IMR-90 (cell line): ENCODE measurements around the gene DNAH3. TPM values are rescaled to one million over a fixed set of nuclear protein-coding genes. Genes with fewer than 3 reads are reported as not detected.

ENCODE experiments used
- ATAC-seq: fragments of 200-7000 bp; cut with Tn5 transposase; 2 replicates; pipeline ENCODE4 v1.9.1; 2020; ENCODE audit warnings: low read depth, mild to moderate bottlenecking, moderate library complexity
- BruUV-seq: library from RNA; stranded (reverse); fragments of 400-500 nt; replicated peaks from 2 replicates; lab custom pipeline; 2021; lab: Mats Ljungman, UMichigan
- CTCF ChIA-PET: fragments of 300-600 bp; formaldehyde crosslinking; extraction: SDS; loops from one replicate; lab custom pipeline; 2021; ENCODE audit warnings: antibody characterized with exemption; lab: Yijun Ruan, JAX
- POLR2A ChIA-PET: fragments of 300-600 bp; sonication (Branson Sonifier 250); formaldehyde crosslinking; loops from one replicate; lab custom pipeline; 2022; ENCODE audit warnings: antibody characterized with exemption; ENCODE audit not compliant: unreplicated experiment; lab: Charles Lee
- DNase-seq: peaks from one replicate; pipeline ENCODE4 v3.0.0; 2013
- H2AFZ ChIP-seq: replicated peaks from 2 replicates; pipeline ENCODE3; 2013; ENCODE audit warnings: low read length, mild to moderate bottlenecking; ENCODE audit not compliant: poor library complexity
- H2AK5ac ChIP-seq: 2 replicates; pipeline ENCODE4 v1.6.1; 2013; ENCODE audit warnings: low read depth, low read length, inconsistent platforms
- H2AK9ac ChIP-seq: replicated peaks from 2 replicates; pipeline ENCODE3; 2013; ENCODE audit warnings: mild to moderate bottlenecking, low read depth, low read length, moderate library complexity; ENCODE audit not compliant: poor library complexity
- H2BK120ac ChIP-seq: 2 replicates; pipeline ENCODE4 v1.6.1; 2013; ENCODE audit warnings: low read depth, low read length, inconsistent platforms
- H2BK15ac ChIP-seq: 3 replicates; pipeline ENCODE4 v1.6.1; 2013; ENCODE audit warnings: low read depth, low read length, inconsistent platforms
- H2BK20ac ChIP-seq: 2 replicates; pipeline ENCODE4 v1.6.1; 2013; ENCODE audit warnings: low read depth, mild to moderate bottlenecking, inconsistent platforms, low read length, moderate library complexity
- H2BK5ac ChIP-seq: 2 replicates; pipeline ENCODE4 v1.6.1; 2013; ENCODE audit warnings: mild to moderate bottlenecking, low read depth, low read length, inconsistent platforms; ENCODE audit not compliant: poor library complexity, severe bottlenecking
- H3K14ac ChIP-seq: replicated peaks from 2 replicates; pipeline ENCODE4 v1.6.1; 2013; ENCODE audit warnings: low read depth, low read length, inconsistent platforms
- H3K18ac ChIP-seq: 2 replicates; pipeline ENCODE4 v1.6.1; 2013; ENCODE audit warnings: low read depth, low read length, control low read depth
- H3K23ac ChIP-seq: 2 replicates; pipeline ENCODE4 v1.6.1; 2013; ENCODE audit warnings: low read depth, low read length, inconsistent platforms
- H3K27ac ChIP-seq: 2 replicates; pipeline ENCODE4 v1.5.1; 2013; ENCODE audit warnings: mild to moderate bottlenecking, control low read depth, low read length; ENCODE audit not compliant: insufficient read depth
- H3K27me3 ChIP-seq: 2 replicates; pipeline ENCODE4 v1.6.1; 2013; ENCODE audit warnings: low read length; ENCODE audit not compliant: control insufficient read depth, insufficient read depth
- H3K36me3 ChIP-seq: 2 replicates; pipeline ENCODE4 v1.6.1; 2013; ENCODE audit warnings: low read length, mixed read lengths; ENCODE audit not compliant: control insufficient read depth, insufficient read depth
- H3K4ac ChIP-seq: 2 replicates; pipeline ENCODE4 v1.6.1; 2013; ENCODE audit warnings: low read depth, low read length, inconsistent platforms
- H3K4me1 ChIP-seq: 2 replicates; pipeline ENCODE4 v1.6.1; 2013; ENCODE audit warnings: low read length, mixed read lengths; ENCODE audit not compliant: control insufficient read depth, insufficient read depth
- H3K4me2 ChIP-seq: 2 replicates; pipeline ENCODE4 v1.6.1; 2013; ENCODE audit warnings: low read depth, mild to moderate bottlenecking, control low read depth, low read length, moderate library complexity
- H3K4me3 ChIP-seq: 2 replicates; pipeline ENCODE4 v1.5.1; 2013; ENCODE audit warnings: low read depth, mild to moderate bottlenecking, control low read depth, low read length, moderate library complexity; ENCODE audit not compliant: insufficient read depth
- H3K56ac ChIP-seq: 2 replicates; pipeline ENCODE4 v1.6.1; 2013; ENCODE audit warnings: low read length, inconsistent platforms; ENCODE audit not compliant: insufficient read depth; ENCODE audit errors: extremely low read depth
- H3K79me1 ChIP-seq, 2 experiments: 2 replicates each; pipeline ENCODE4 v1.6.1; 2013; ENCODE audit warnings: low read length in 2 of 2, inconsistent platforms in 1 of 2, low read depth in 1 of 2
- H3K9ac ChIP-seq: 2 replicates; pipeline ENCODE4 v1.6.1; 2013; ENCODE audit warnings: low read depth, low read length, control low read depth
- H3K9me1 ChIP-seq: 2 replicates; pipeline ENCODE4 v1.6.1; 2013; ENCODE audit warnings: low read length, inconsistent platforms; ENCODE audit not compliant: insufficient read depth
- H3K9me3 ChIP-seq: 2 replicates; pipeline ENCODE4 v1.6.1; 2013; ENCODE audit warnings: low read length; ENCODE audit not compliant: control insufficient read depth, insufficient read depth
- H4K20me1 ChIP-seq: 2 replicates; pipeline ENCODE4 v1.6.1; 2013; ENCODE audit warnings: low read length, inconsistent platforms; ENCODE audit not compliant: insufficient read depth
- H4K5ac ChIP-seq: 2 replicates; pipeline ENCODE4 v1.6.1; 2013; ENCODE audit warnings: mild to moderate bottlenecking, low read depth, low read length, control low read depth
- H4K8ac ChIP-seq, 2 experiments: 2 replicates each; pipeline ENCODE4 v1.6.1; 2013; ENCODE audit warnings: low read depth in 2 of 2, low read length in 2 of 2, control low read depth in 1 of 2, inconsistent platforms in 1 of 2
- H4K91ac ChIP-seq: 2 replicates; pipeline ENCODE4 v1.6.1; 2013; ENCODE audit warnings: low read depth, low read length, inconsistent platforms; ENCODE audit not compliant: insufficient read depth
- CEBPB ChIP-seq: IDR thresholded peaks from 2 replicates; pipeline ENCODE4 v1.6.1; 2012; ENCODE audit warnings: low read depth, low read length, improper control_type of control experiment
- CHD1 ChIP-seq: IDR thresholded peaks from 2 replicates; pipeline ENCODE4 v1.6.1; 2012; ENCODE audit warnings: low read depth, low read length, improper control_type of control experiment
- FOS ChIP-seq: fragments of 150-350 bp; IDR thresholded peaks from 2 replicates; pipeline ENCODE4 v1.6.1; 2016; ENCODE audit warnings: low read depth, low read length
- MAFK ChIP-seq: IDR thresholded peaks from 2 replicates; pipeline ENCODE4 v1.6.1; 2012; ENCODE audit warnings: low read depth, low read length, improper control_type of control experiment
- MAZ ChIP-seq: IDR thresholded peaks from 2 replicates; pipeline ENCODE4 v1.6.1; 2012; ENCODE audit warnings: low read depth, mild to moderate bottlenecking, low read length, improper control_type of control experiment, moderate library complexity, borderline replicate concordance
- MXI1 ChIP-seq: IDR thresholded peaks from 2 replicates; pipeline ENCODE4 v1.6.1; 2012; ENCODE audit warnings: low read depth, mild to moderate bottlenecking, low read length, moderate library complexity, borderline replicate concordance
- POLR2A ChIP-seq: IDR thresholded peaks from 2 replicates; pipeline ENCODE4 v1.6.1; 2012; ENCODE audit warnings: mild to moderate bottlenecking, low read depth, low read length
- RAD21 ChIP-seq: IDR thresholded peaks from 2 replicates; pipeline ENCODE4 v1.6.1; 2012; ENCODE audit warnings: low read length, improper control_type of control experiment
- RCOR1 ChIP-seq: IDR thresholded peaks from 2 replicates; pipeline ENCODE4 v1.6.1; 2012; ENCODE audit warnings: mild to moderate bottlenecking, low read length, improper control_type of control experiment; ENCODE audit not compliant: insufficient replicate concordance
- RFX5 ChIP-seq: IDR thresholded peaks from 2 replicates; pipeline ENCODE4 v1.8.0; 2012; ENCODE audit warnings: low read depth, mild to moderate bottlenecking, low read length, moderate library complexity
- WGBS, 2 experiments: methylation state at CpG; one replicate each; pipeline versions ENCODE4 v1.1.5 to v1.1.7; 2013; ENCODE audit warnings: missing lambda C conversion rate in 2 of 2; ENCODE audit not compliant: insufficient read length in 1 of 2; ENCODE audit errors: extremely low coverage in 2 of 2; 5-methylcytosine and 5-hydroxymethylcytosine counted together
- dilution Hi-C: fragments of 300-500 bp; cut with HindIII; formaldehyde crosslinking; loops from one replicate; pipeline ENCODE4 v1.14.3; 2018; ENCODE audit warnings: low sequenced_read_pairs; ENCODE audit not compliant: unreplicated experiment
- in situ Hi-C: fragments of 300-500 bp; cut with MboI; formaldehyde crosslinking; loops from 3 replicates; pipeline ENCODE4 v1.14.3; 2019; ENCODE audit warnings: low sequenced_read_pairs, inconsistent platforms, mixed read lengths
- intact Hi-C: fragments of 100-400 bp; cut with micrococcal nuclease; formaldehyde crosslinking; loops from 2 replicates; pipeline ENCODE4 v1.10.0; 2022
- polyA plus RNA-seq, 3 experiments: library from polyadenylated mRNA; depleted of rRNA; stranded (reverse); fragments of >200 nt; gene quantifications; 2 replicates each; pipeline ENCODE4 v1.2.3, GENCODE V29; 2012; ENCODE audit warnings: low replicate concordance in 1 of 3
- total RNA-seq: library from RNA; depleted of rRNA; stranded (reverse); fragments of >200 nt; gene quantifications from 2 replicates; pipeline ENCODE4 v1.2.3, GENCODE V29; 2012
- TF ChIP-seq, protein P1 (sequence below): fragments of 150-350 bp; IDR thresholded peaks from 2 replicates; pipeline ENCODE4 v1.6.1; 2017; ENCODE audit warnings: mild to moderate bottlenecking, antibody characterized with exemption, low read length, low read depth
- TF ChIP-seq, protein P2 (sequence below): conservative IDR thresholded peaks from 2 replicates; pipeline ENCODE4 v1.5.1; 2012; ENCODE audit warnings: mild to moderate bottlenecking, low read depth, low read length, improper control_type of control experiment

The DNAH3 gene
- total and polyA plus RNA-seq, 2 of the 4 experiments (the other 2 are of a cell fraction) = not detected

DNA sequence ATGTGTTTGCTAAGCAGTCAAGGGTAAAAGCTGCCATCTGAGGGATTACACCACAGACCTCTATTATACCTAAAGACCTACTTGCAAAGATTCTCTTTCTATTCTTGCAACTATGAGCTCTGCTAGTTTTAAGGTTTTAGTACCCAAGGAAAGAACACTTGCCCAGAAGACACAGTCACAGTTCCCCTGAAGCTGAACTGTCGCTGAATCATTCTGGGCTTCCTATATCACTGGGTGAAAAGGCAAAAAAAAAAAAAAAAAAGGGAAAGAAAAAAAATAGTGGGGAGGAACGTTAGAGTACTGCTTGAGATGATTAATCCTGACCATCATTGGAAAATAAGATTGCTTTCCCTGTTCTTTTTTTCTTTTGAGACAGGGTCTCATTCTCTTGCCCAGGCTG lies 212.2 kb downstream of the DNAH3 start:
- Histone ChIP-seq H3K9me3 (no peaks in the 10 kb centered on the region), H2AK9ac (no peak overlapping the region), H3K4me1 (no peaks in the 10 kb centered on the region), H4K91ac (no peak overlapping the region), H2AK5ac (no peak overlapping the region), H3K9me1 (no peaks in the 10 kb centered on the region), H2AFZ (no peak overlapping the region), H3K36me3 (no peaks in the 10 kb centered on the region), H2BK15ac (no peak overlapping the region), H4K8ac (no peak overlapping the region), H3K4me3 (no peak overlapping the region), H3K23ac (no peak overlapping the region), H3K14ac (no peak overlapping the region), H3K4me2 (no peak overlapping the region), H2BK120ac (no peak overlapping the region), H4K5ac (no peak overlapping the region), H3K18ac (no peak overlapping the region), H3K4ac (no peak overlapping the region), H4K20me1 (no peaks in the 10 kb centered on the region), H3K79me1 (no peaks in the 10 kb centered on the region), H3K27me3 (no peaks in the 10 kb centered on the region; the same call in 1 of the 2 replicates), H2BK20ac (no peak overlapping the region), H3K27ac (no peak overlapping the region), H3K9ac (no peak overlapping the region), H3K56ac (no peak overlapping the region), H2BK5ac (no peak overlapping the region)
- intact Hi-C loops (no loop called here), in situ Hi-C loops (no loop called here), dilution Hi-C loops (no loop called here)
- CTCF ChIA-PET = interaction anchor here (0.6 kb wide), 1 partner anchor 1081 kb away, joined by 6 read pairs; no protein-coding TSS in a partner anchor
- BruUV-seq = no TSS peak
- ATAC-seq (peak; percentile 35), DNase-seq (peak; percentile 56)
- no CpG with 5 or more reads among the region's 2 CpGs for WGBS, 2 experiments
- POLR2A ChIA-PET = no interaction called here
- TF ChIP-seq RAD21 (no peak), FOS (no peak), MXI1 (no peak), POLR2A (no peak), RFX5 (no peak), CHD1 (no peak), MAFK (no peak), CEBPB (no peak), RCOR1 (no peak), MAZ (no peak)
- TF ChIP-seq, protein P1, sequence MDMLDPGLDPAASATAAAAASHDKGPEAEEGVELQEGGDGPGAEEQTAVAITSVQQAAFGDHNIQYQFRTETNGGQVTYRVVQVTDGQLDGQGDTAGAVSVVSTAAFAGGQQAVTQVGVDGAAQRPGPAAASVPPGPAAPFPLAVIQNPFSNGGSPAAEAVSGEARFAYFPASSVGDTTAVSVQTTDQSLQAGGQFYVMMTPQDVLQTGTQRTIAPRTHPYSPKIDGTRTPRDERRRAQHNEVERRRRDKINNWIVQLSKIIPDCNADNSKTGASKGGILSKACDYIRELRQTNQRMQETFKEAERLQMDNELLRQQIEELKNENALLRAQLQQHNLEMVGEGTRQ = no peak
- TF ChIP-seq, protein P2, sequence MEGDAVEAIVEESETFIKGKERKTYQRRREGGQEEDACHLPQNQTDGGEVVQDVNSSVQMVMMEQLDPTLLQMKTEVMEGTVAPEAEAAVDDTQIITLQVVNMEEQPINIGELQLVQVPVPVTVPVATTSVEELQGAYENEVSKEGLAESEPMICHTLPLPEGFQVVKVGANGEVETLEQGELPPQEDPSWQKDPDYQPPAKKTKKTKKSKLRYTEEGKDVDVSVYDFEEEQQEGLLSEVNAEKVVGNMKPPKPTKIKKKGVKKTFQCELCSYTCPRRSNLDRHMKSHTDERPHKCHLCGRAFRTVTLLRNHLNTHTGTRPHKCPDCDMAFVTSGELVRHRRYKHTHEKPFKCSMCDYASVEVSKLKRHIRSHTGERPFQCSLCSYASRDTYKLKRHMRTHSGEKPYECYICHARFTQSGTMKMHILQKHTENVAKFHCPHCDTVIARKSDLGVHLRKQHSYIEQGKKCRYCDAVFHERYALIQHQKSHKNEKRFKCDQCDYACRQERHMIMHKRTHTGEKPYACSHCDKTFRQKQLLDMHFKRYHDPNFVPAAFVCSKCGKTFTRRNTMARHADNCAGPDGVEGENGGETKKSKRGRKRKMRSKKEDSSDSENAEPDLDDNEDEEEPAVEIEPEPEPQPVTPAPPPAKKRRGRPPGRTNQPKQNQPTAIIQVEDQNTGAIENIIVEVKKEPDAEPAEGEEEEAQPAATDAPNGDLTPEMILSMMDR = no peak
